Measurements from ENCODE around the gene HDAC11. TPM values are rescaled to one million over a fixed set of nuclear protein-coding genes. Genes with fewer than 3 reads are reported as not detected.

HDAC11 gene
- total RNA-seq, 1 experiment from 2014 or later: 12.0 TPM

- no peak for ATAC-seq
- H3K36me3 Mint-ChIP-seq: no peaks in the 10 kb centered on the region
- H3K27me3 Mint-ChIP-seq (ENCODE audit: low read depth): no peaks in the 10 kb centered on the region
- H3K4me3 Mint-ChIP-seq: no peak overlapping the region
- DNase-seq (ENCODE audit: low spot score): no peak
- TF ChIP-seq ZNF317 (CRISPR knock-in tag; IDR thresholded peaks at IDR 0.05; ENCODE audit: borderline replicate concordance, low read depth) (no peak), TP53 (CRISPR knock-in tag; IDR thresholded peaks at IDR 0.05) (no peak), NFYB (CRISPR knock-in tag; conservative IDR thresholded peaks at IDR 0.05; ENCODE audit: low read depth) (no peak)
- H3K27ac Mint-ChIP-seq: no peak overlapping the region
- no peaks in the 10 kb centered on the region for H3K9me3 Mint-ChIP-seq
- CTCF ChIA-PET: interaction anchor here (5.6 kb wide), 1 partner anchor 147 kb away, joined by 111 read pairs; no protein-coding TSS in a partner anchor
- H3K4me1 Mint-ChIP-seq: peaks cover 2% of the 10 kb centered on the region; the same call in 1 of the 2 replicates
- POLR2A ChIA-PET: no interaction called here
Observed at GRCh38 chr3:13501958-13502790, 22.1 kb downstream of the HDAC11 start.

GRCh38 chr3:13502791-13503060 is 22.6 kb downstream of the HDAC11 start:
- TF ChIP-seq NR3C1 (CRISPR knock-in tag; conservative IDR thresholded peaks at IDR 0.05; ENCODE audit: low read depth): no peak
- no peak for TF ChIP-seq TEAD4 (CRISPR knock-in tag; IDR thresholded peaks at IDR 0.05)
- TF ChIP-seq ZNF138 (CRISPR knock-in tag; conservative IDR thresholded peaks at IDR 0.05): no peak
- TF ChIP-seq AFF4 (CRISPR knock-in tag; IDR thresholded peaks at IDR 0.05; ENCODE audit: borderline replicate concordance): no peak
- no peak for TF ChIP-seq ZNF281 (CRISPR knock-in tag; IDR thresholded peaks at IDR 0.05)
- TF ChIP-seq ESRRA (CRISPR knock-in tag; IDR thresholded peaks at IDR 0.05; ENCODE audit: borderline replicate concordance): no peak
- TF ChIP-seq KAT7 (CRISPR knock-in tag; IDR thresholded peaks at IDR 0.05; ENCODE audit: borderline replicate concordance): no peak
- TF ChIP-seq PRRX2 (CRISPR knock-in tag; IDR thresholded peaks at IDR 0.05): no peak
- TF ChIP-seq GRHL2 (CRISPR knock-in tag; IDR thresholded peaks at IDR 0.05; ENCODE audit: insufficient replicate concordance, severe bottlenecking): no peak
- CTCF ChIA-PET: interaction anchor here (1.0 to 5.6 kb wide), 2 partner anchors 8 to 146 kb away, joined by 4 to 111 read pairs; no protein-coding TSS in a partner anchor
- POLR2A ChIA-PET: no interaction called here

GRCh38 chr3:13504161-13504831 is 24.2 kb downstream of the HDAC11 start:
- ATAC-seq: no peak
- H3K36me3 Mint-ChIP-seq: no peaks in the 10 kb centered on the region
- peak; percentile 50; the same call in 1 of the 2 replicates for TF ChIP-seq USF2 (CRISPR knock-in tag; IDR thresholded peaks at IDR 0.05)
- no peak for TF ChIP-seq EMX1 (CRISPR knock-in tag; IDR thresholded peaks at IDR 0.05)
- no peak for TF ChIP-seq CTCF (IDR thresholded peaks at IDR 0.05)
- no peak for TF ChIP-seq ZNF512 (CRISPR knock-in tag; IDR thresholded peaks at IDR 0.05; ENCODE audit: borderline replicate concordance)
- TF ChIP-seq IRF2 (CRISPR knock-in tag; IDR thresholded peaks at IDR 0.05; ENCODE audit: borderline replicate concordance, low read depth): no peak
- TF ChIP-seq NR2C2 (CRISPR knock-in tag; IDR thresholded peaks at IDR 0.05): no peak
- TF ChIP-seq SOX15 (CRISPR knock-in tag; IDR thresholded peaks at IDR 0.05): no peak
- TF ChIP-seq ZNF396 (CRISPR knock-in tag; IDR thresholded peaks at IDR 0.05; ENCODE audit: borderline replicate concordance): no peak
- H3K4me1 Mint-ChIP-seq: peaks cover 9% of the 10 kb centered on the region
- no peaks in the 10 kb centered on the region for H3K27me3 Mint-ChIP-seq (ENCODE audit: low read depth)
- no peak overlapping the region for H3K27ac Mint-ChIP-seq
- no peak for DNase-seq (ENCODE audit: low spot score)
- H3K9me3 Mint-ChIP-seq: no peaks in the 10 kb centered on the region
- CTCF ChIA-PET: interaction anchor here (0.8 kb wide), 1 partner anchor 10 kb away, joined by 3 read pairs; no protein-coding TSS in a partner anchor
- POLR2A ChIA-PET: no interaction called here
- no peak overlapping the region for H3K4me3 Mint-ChIP-seq

More at GRCh38 chr3:13502791-13503060, 22.6 kb downstream of the HDAC11 start:
- no peaks in the 10 kb centered on the region for H3K36me3 Mint-ChIP-seq
- no peak for ATAC-seq
- peaks cover 5% of the 10 kb centered on the region for H3K4me1 Mint-ChIP-seq
- no peaks in the 10 kb centered on the region for H3K27me3 Mint-ChIP-seq (ENCODE audit: low read depth)
- H3K27ac Mint-ChIP-seq: no peak overlapping the region
- no peaks in the 10 kb centered on the region for H3K9me3 Mint-ChIP-seq
- no peak for DNase-seq (ENCODE audit: low spot score)
- H3K4me3 Mint-ChIP-seq: no peak overlapping the region
